WI38 (cell line): Measurements from ENCODE around the gene ESYT2.

Experiments used
- H3K4me3 ChIP-seq: 2 replicates; pipeline ENCODE4 v1.5.1; 2011; ENCODE audit warnings: low read depth, mild to moderate bottlenecking, control low read depth, low read length
- TF ChIP-seq, protein P1 (sequence below): IDR thresholded peaks from 2 replicates; pipeline ENCODE4 v1.5.1; 2012; ENCODE audit warnings: low read depth, mild to moderate bottlenecking, control low read depth, low read length

Gene ESYT2

GRCh38 chr7:158733775-158734494 lies 95.4 kb downstream of the ESYT2 start:
- TF ChIP-seq, protein P1, sequence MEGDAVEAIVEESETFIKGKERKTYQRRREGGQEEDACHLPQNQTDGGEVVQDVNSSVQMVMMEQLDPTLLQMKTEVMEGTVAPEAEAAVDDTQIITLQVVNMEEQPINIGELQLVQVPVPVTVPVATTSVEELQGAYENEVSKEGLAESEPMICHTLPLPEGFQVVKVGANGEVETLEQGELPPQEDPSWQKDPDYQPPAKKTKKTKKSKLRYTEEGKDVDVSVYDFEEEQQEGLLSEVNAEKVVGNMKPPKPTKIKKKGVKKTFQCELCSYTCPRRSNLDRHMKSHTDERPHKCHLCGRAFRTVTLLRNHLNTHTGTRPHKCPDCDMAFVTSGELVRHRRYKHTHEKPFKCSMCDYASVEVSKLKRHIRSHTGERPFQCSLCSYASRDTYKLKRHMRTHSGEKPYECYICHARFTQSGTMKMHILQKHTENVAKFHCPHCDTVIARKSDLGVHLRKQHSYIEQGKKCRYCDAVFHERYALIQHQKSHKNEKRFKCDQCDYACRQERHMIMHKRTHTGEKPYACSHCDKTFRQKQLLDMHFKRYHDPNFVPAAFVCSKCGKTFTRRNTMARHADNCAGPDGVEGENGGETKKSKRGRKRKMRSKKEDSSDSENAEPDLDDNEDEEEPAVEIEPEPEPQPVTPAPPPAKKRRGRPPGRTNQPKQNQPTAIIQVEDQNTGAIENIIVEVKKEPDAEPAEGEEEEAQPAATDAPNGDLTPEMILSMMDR = no peak
- no peak overlapping the region for H3K4me3 ChIP-seq

DNA sequence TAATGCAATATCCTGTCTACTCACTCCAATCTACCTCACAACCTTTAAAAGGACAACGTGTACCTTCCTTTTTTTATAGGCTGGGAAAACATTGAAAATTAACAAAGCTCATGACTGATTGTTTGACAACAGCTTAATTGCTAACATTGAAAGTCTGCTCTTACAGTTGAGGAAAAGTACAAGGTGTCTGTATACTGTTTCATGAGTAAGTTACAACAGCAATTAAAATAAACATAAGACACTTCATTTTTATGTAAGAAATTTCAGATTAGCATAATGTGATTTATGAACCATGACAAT lies 96.1 kb downstream of the ESYT2 start:
- TF ChIP-seq, protein P1 = no peak

GRCh38 chr7:158732494-158733219 lies 96.7 kb downstream of the ESYT2 start:
- TF ChIP-seq, protein P1 = no peak

More for the DNA sequence above, 96.1 kb downstream of the ESYT2 start:
- no peak overlapping the region for H3K4me3 ChIP-seq

GRCh38 chr7:158731761-158732160 lies 97.5 kb downstream of the ESYT2 start:
- no peak overlapping the region for H3K4me3 ChIP-seq
- TF ChIP-seq, protein P1 = no peak

More at GRCh38 chr7:158732494-158733219, 96.7 kb downstream of the ESYT2 start:
- no peak overlapping the region for H3K4me3 ChIP-seq

GRCh38 chr7:158730383-158731346 lies 98.6 kb downstream of the ESYT2 start:
- no peak overlapping the region for H3K4me3 ChIP-seq
- TF ChIP-seq, protein P1 = no peak

DNA sequence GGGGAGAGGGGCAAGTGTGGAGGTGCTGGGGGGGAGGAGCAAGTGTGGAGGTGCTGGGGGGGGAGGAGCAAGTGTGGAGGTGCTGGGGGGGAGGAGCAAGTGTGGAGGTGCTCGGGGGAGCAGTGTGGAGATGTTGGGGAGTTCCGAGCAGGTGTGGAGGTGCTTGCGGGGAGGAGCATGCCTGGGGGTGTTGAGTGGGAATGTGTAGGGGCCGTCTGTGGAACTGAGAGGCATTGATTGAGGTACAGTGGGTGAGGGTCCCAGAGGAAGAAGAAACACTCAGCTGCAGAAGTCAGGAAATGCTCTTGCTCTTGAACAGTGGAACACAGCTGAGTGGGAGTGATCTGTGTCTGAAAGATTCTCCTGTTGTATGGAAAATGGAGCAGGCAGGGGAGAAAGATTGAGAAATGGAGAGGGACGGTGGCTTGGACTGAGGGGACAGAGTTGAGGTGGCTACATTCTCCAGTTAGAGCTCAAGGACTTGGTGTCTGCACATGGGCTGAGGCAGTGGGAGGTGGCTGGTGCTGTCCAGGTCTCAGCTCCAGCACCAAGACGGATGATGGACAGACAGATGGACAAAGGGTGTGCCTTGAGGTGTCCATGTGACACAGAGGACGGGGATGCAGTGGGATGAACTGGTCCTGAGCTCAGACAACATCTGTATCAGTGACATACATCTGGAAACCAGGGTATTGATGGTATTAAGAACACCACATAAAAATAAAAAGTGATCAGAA lies 99.5 kb downstream of the ESYT2 start:
- H3K4me3 ChIP-seq = no peak overlapping the region
- TF ChIP-seq, protein P1 = no peak
